KOPT-K1 (cell line): ENCODE measurements around the gene LIMK1.

Experiments
- H3K27ac ChIP-seq: fragments of 200-600 bp; sonication (generic); 2 replicates; pipeline ENCODE4 v1.5.1; 2016; ENCODE audit warnings: antibody characterized with exemption, mild to moderate bottlenecking, low read depth, low read length; ENCODE audit not compliant: poor library complexity, severe bottlenecking
- H3K36me3 ChIP-seq: fragments of 200-600 bp; sonication (generic); 2 replicates; pipeline ENCODE4 v1.5.1; 2017; ENCODE audit warnings: antibody characterized with exemption, mild to moderate bottlenecking, low read length, moderate library complexity; ENCODE audit not compliant: insufficient read depth
- H3K9me3 ChIP-seq: fragments of 200-600 bp; sonication (generic); 2 replicates; pipeline ENCODE4 v1.5.1; 2017; ENCODE audit warnings: antibody characterized with exemption, low read length, mild to moderate bottlenecking; ENCODE audit not compliant: insufficient read depth, poor library complexity, severe bottlenecking

The LIMK1 gene

GRCh38 chr7:74063646-74064045 lies 20.0 kb upstream of the LIMK1 start:
- Histone ChIP-seq H3K9me3 (no peaks in the 10 kb centered on the region), H3K36me3 (no peaks in the 10 kb centered on the region), H3K27ac (no peak overlapping the region)

GRCh38 chr7:74064696-74065095 lies 18.9 kb upstream of the LIMK1 start:
- H3K27ac ChIP-seq: no peak overlapping the region
- H3K9me3 ChIP-seq: no peaks in the 10 kb centered on the region
- H3K36me3 ChIP-seq: no peaks in the 10 kb centered on the region

GRCh38 chr7:74066626-74067025 lies 17.0 kb upstream of the LIMK1 start:
- Histone ChIP-seq H3K27ac (no peak overlapping the region), H3K9me3 (no peaks in the 10 kb centered on the region), H3K36me3 (no peaks in the 10 kb centered on the region)

GRCh38 chr7:74068378-74069085 lies 15.1 kb upstream of the LIMK1 start:
- Histone ChIP-seq H3K9me3 (no peaks in the 10 kb centered on the region), H3K27ac (no peak overlapping the region), H3K36me3 (no peaks in the 10 kb centered on the region)

- Histone ChIP-seq H3K36me3 (no peaks in the 10 kb centered on the region), H3K9me3 (no peaks in the 10 kb centered on the region), H3K27ac (no peak overlapping the region)
Measured at GRCh38 chr7:74069086-74069541, 14.5 kb upstream of the LIMK1 start.

GRCh38 chr7:74069790-74070618 lies 13.6 kb upstream of the LIMK1 start:
- no peak overlapping the region for H3K27ac ChIP-seq
- H3K36me3 ChIP-seq: no peaks in the 10 kb centered on the region
- H3K9me3 ChIP-seq: no peaks in the 10 kb centered on the region

GRCh38 chr7:74070619-74070921 lies 13.0 kb upstream of the LIMK1 start:
- Histone ChIP-seq H3K36me3 (no peaks in the 10 kb centered on the region), H3K9me3 (no peaks in the 10 kb centered on the region), H3K27ac (no peak overlapping the region)

GRCh38 chr7:74071121-74071520 lies 12.5 kb upstream of the LIMK1 start:
- Histone ChIP-seq H3K36me3 (no peaks in the 10 kb centered on the region), H3K9me3 (no peaks in the 10 kb centered on the region), H3K27ac (no peak overlapping the region)

GRCh38 chr7:74074770-74075169 lies 8.8 kb upstream of the LIMK1 start:
- no peaks in the 10 kb centered on the region for H3K9me3 ChIP-seq
- no peak overlapping the region for H3K27ac ChIP-seq
- H3K36me3 ChIP-seq: no peaks in the 10 kb centered on the region

GRCh38 chr7:74078461-74078860 lies 5.1 kb upstream of the LIMK1 start:
- no peak overlapping the region for H3K27ac ChIP-seq
- H3K36me3 ChIP-seq: no peaks in the 10 kb centered on the region

GRCh38 chr7:74082770-74083116 lies 861 bp upstream of the LIMK1 start:
- Histone ChIP-seq H3K27ac (peak overlapping the region; percentile 53), H3K36me3 (no peaks in the 10 kb centered on the region), H3K9me3 (no peaks in the 10 kb centered on the region)

More at GRCh38 chr7:74078461-74078860, 5.1 kb upstream of the LIMK1 start:
- no peaks in the 10 kb centered on the region for H3K9me3 ChIP-seq

GRCh38 chr7:74083928-74084721 lies 521 bp downstream of the LIMK1 start:
- Histone ChIP-seq H3K36me3 (no peaks in the 10 kb centered on the region), H3K27ac (peak overlapping the region; percentile 35), H3K9me3 (no peaks in the 10 kb centered on the region)

- Histone ChIP-seq H3K36me3 (no peaks in the 10 kb centered on the region), H3K27ac (no peak overlapping the region)
Measured at GRCh38 chr7:74084722-74085578, 1.3 kb downstream of the LIMK1 start.

GRCh38 chr7:74087791-74088453 lies 4.3 kb downstream of the LIMK1 start:
- Histone ChIP-seq H3K9me3 (no peaks in the 10 kb centered on the region), H3K27ac (no peak overlapping the region), H3K36me3 (no peaks in the 10 kb centered on the region)

More at GRCh38 chr7:74084722-74085578, 1.3 kb downstream of the LIMK1 start:
- H3K9me3 ChIP-seq: no peaks in the 10 kb centered on the region
